Natural killer cell treated with Interleukin-12 subunit alpha and Interleukin-12 subunit beta and Interleukin-15 and Interleukin-18, amount 100 ng/mL, for 72 hours (primary cell): Measurements from ENCODE around the gene AAR2. TPM values are rescaled to one million over a fixed set of nuclear protein-coding genes. Genes with fewer than 3 reads are reported as not detected.
A peak's percentile ranks its signal among the peaks of the same experiment; 100 is the strongest.

Experiments used
- ATAC-seq, 2 donors: fragments of 150-1000 bp; cut with Tn5 transposase in 1 of 2; sonication (Bioruptor Pico), chemical (Tn5 transposase) in 1 of 2; 2 replicates each; pipeline ENCODE4 v1.10.0; 2021
- DNase-seq: peaks from one replicate; pipeline ENCODE4 v3.0.0; 2022; ENCODE audit warnings: low spot score
- H3K27ac Mint-ChIP-seq, 2 donors: 1 replicate in 1 of 2; 2 replicates in 1 of 2; pipeline ENCODE4 v1.8.0; 2022; ENCODE audit warnings: mixed read lengths in 2 of 2, mild to moderate bottlenecking in 1 of 2, moderate library complexity in 1 of 2
- H3K27me3 Mint-ChIP-seq, 2 donors: 1 replicate in 1 of 2; 2 replicates in 1 of 2; pipeline ENCODE4 v1.8.0; 2022; ENCODE audit warnings: mixed read lengths in 2 of 2
- H3K36me3 Mint-ChIP-seq: one replicate; pipeline ENCODE4 v1.8.0; 2022; ENCODE audit warnings: mixed read lengths
- H3K4me1 Mint-ChIP-seq, 2 donors: 1 replicate in 1 of 2; 2 replicates in 1 of 2; pipeline ENCODE4 v1.8.0; 2022; ENCODE audit warnings: low read depth in 2 of 2, mixed read lengths in 2 of 2, mild to moderate bottlenecking in 1 of 2
- H3K4me3 Mint-ChIP-seq: one replicate; pipeline ENCODE4 v1.8.0; 2022; ENCODE audit warnings: mixed read lengths
- H3K9me3 Mint-ChIP-seq: 2 replicates; pipeline ENCODE4 v1.8.0; 2022; ENCODE audit warnings: mixed read lengths
- total RNA-seq, 2 donors: library from RNA; stranded (reverse); gene quantifications; one replicate each; pipeline ENCODE4 v1.2.3, GENCODE V29; 2022

Gene AAR2, protein sequence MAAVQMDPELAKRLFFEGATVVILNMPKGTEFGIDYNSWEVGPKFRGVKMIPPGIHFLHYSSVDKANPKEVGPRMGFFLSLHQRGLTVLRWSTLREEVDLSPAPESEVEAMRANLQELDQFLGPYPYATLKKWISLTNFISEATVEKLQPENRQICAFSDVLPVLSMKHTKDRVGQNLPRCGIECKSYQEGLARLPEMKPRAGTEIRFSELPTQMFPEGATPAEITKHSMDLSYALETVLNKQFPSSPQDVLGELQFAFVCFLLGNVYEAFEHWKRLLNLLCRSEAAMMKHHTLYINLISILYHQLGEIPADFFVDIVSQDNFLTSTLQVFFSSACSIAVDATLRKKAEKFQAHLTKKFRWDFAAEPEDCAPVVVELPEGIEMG
- total RNA-seq = 10 to 100 TPM; 33.3 to 38.0 TPM

DNA sequence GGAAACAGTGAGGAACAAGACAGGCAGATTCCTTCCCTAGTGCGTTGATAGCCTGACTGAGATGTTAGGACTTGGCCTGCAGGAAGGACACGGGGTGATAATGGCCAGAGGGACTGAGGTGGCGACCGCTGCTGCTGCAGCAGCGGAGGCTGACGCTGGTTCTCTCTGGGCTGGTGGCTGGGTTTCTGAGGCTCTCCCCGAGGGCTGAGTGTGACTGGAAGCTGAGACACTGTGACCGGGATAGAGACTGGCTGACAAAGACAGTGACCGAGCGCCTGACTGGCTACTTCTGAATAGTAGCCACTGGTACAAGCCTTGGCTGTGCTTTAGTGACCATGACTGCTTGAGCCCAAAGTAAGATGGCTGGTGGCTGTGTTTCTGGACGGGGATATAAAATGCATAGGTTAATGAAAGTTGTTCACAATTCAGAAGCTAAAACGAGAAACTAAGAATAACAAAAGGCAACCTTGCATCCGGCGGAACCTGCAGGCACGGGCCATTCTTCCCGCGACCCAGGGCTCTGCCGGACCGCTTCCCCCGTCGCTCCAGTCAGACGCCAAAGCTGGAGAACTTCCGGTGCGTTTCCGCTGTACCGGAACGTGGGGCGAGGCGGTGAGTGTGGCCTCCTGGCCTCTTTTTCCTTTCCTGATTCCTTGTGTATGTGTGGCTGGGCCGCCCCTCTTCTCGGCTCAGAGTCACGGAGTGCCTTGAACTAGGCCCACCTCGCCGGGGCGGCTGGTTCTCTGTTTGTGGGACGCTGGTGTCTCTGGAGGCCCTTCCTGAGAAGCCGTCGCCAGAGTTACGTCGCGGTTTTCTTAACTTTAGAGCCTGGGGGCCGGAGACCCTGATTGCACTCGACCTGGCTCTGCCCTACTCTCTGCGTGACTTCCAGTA is at the start of gene AAR2:
TSS of gene AAR2 (plus strand) at position 587 of the 894 bp plus-strand sequence. CDS start 3,391 bp downstream, outside the sequence.
- H3K4me1 Mint-ChIP-seq = peaks cover 19 to 27% of the 10 kb centered on the region in 2 donors
- H3K9me3 Mint-ChIP-seq = no peaks in the 10 kb centered on the region
- H3K4me3 Mint-ChIP-seq = peak within 1 kb of the TSS; percentile 93
- H3K36me3 Mint-ChIP-seq = peaks cover 12% of the 10 kb centered on the region
- H3K27ac Mint-ChIP-seq = peak within 1 kb of the TSS; percentile 87 to 94
- peak; percentile 95 to 97 for ATAC-seq
- peak; percentile 82 for DNase-seq
- peaks cover 4 to 10% of the 10 kb centered on the region in 2 donors for H3K27me3 Mint-ChIP-seq

DNA sequence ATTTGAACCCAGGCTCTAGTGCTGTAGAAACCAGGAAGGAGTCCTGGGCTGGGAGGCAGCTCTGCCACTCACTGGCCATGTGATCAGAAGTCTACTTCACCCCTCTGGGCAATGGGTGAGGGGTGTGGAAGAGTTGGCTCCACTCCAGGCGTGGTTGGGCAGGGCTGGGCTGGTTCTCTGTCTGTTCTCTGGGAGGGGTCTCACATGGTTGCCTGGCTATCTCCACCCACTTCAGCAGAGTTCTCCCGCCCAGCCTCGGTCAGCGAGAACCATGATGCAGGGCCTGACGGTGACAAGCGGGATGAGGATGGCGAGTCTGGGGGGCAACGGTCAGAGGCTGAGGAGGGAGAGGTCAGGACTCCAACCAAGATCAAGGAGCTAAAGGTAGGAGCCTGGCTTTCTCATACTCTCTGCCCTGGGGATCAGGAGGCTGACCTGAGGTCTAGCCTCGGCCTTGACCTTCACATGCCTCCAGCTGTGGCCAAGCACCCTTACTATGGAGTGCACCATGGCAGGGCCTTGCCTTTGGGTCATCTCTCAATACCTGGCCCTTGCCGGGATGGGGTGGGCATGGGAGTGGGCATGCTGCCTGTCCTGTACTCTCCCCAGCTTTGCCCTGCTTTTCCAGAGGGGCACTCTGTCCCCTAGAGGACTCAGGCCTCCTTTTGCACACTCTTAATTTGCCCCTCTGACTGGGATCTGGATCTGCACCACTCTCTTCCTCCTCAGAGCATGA is 42.1 kb upstream of the AAR2 start:
- ATAC-seq (peak in 1 of 2 donors; percentile 20), DNase-seq (no peak)
- H3K4me1 Mint-ChIP-seq = no peaks in the 10 kb centered on the region
- H3K9me3 Mint-ChIP-seq = no peaks in the 10 kb centered on the region
- H3K36me3 Mint-ChIP-seq = no peaks in the 10 kb centered on the region
- H3K27ac Mint-ChIP-seq = no peak overlapping the region
- H3K27me3 Mint-ChIP-seq = peaks cover 3 to 21% of the 10 kb centered on the region in 2 donors
- H3K4me3 Mint-ChIP-seq = no peak overlapping the region

DNA sequence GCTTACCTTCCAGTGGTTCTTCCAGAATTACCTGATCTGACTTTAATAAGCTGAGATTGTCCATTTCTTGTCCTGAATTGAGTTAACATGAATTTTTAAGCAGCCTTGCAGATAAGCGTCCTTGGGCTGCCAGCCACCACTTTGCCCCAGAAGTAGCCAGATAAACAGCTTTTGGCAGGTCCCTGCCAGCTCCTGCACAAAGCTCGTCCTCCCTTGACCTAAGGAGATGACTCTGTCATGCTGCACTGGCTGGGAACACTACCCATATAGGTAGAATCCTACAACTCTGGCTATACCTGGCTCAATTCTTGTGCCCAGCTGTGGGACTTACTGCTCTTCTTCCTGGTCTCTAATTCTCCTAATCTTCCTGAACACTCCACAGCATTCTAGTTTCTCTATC is 39.6 kb upstream of the AAR2 start:
- ATAC-seq (no peak), DNase-seq (no peak)
- Mint-ChIP-seq H3K4me1 (peaks cover 0 to 4% of the 10 kb centered on the region in 2 donors), H3K36me3 (no peaks in the 10 kb centered on the region), H3K4me3 (no peak overlapping the region), H3K9me3 (no peaks in the 10 kb centered on the region), H3K27ac (no peak overlapping the region), H3K27me3 (peaks cover 6 to 21% of the 10 kb centered on the region in 2 donors)

DNA sequence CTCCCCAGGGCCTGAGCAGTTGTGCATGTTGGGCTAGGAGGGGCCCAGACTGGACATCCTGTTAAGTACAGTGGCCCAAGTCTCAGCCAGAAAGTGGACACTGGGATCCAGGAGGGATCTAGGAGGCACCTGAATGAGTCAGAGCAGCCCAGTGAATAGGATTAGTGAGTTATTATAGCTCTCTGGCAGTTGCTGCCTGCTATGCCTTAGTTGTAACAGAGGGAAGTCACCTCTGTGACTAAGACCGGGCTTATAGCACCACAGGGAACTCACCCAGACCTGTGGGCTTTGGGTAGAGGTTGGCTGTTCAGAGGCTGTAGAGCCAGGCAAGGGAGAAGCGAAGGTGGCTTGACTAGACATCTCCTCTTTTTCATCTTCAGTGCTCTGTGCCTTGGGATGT is 39.0 kb upstream of the AAR2 start:
- DNase-seq (no peak), ATAC-seq (no peak)
- H3K4me1 Mint-ChIP-seq = peaks cover 0 to 4% of the 10 kb centered on the region in 2 donors
- H3K4me3 Mint-ChIP-seq = no peak overlapping the region
- H3K9me3 Mint-ChIP-seq = no peaks in the 10 kb centered on the region
- peaks cover 6 to 21% of the 10 kb centered on the region in 2 donors for H3K27me3 Mint-ChIP-seq
- no peaks in the 10 kb centered on the region for H3K36me3 Mint-ChIP-seq
- no peak overlapping the region for H3K27ac Mint-ChIP-seq

DNA sequence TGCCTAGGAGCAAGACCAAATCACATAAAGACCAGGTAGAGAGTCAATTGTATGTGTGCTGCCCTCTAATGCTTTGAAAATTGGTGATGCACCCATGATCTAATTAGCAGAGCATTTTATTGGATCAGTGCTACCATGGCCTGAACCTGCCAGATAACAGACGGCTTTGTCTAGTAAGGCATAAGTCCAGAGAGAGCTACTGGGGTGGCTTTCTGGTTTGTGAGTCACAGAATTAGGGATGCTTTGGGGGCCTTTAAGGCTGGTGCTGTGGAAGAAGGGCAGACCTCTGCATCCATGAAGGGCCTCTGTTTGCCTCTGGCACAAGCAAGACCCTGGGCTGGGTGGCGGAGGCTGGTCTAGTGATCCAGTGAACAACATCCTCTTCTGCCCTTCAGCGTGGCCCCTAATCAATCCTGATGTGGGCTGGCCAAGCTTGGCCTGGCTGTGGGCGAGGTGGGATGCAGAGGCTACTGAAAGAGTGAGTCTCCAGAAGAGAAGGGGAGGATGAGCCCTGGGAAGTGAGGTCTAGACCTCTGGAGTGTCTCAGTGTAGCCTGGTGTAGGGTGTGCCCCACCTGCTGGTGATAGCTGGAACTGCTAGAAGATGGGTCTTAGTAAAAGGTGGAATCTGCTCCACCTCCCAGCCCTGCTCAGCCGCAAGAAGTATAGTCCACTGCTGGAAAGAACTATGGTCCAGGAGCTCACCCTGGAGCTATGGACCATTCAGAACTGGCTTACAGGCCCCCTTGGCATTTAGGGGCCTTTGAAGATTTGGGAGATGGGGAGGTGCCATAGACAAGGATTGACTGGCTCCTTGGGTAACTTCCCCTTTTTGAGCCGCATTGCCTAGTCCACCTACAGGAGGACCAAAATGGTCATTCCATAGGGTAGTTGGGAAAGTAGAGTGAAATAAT is 36.7 kb upstream of the AAR2 start:
- DNase-seq (peak; percentile 81), ATAC-seq (peak; percentile 64 to 67)
- Mint-ChIP-seq H3K27ac (no peak overlapping the region), H3K27me3 (peaks cover 6 to 21% of the 10 kb centered on the region in 2 donors), H3K36me3 (no peaks in the 10 kb centered on the region), H3K9me3 (no peaks in the 10 kb centered on the region), H3K4me1 (peaks cover 5 to 9% of the 10 kb centered on the region in 2 donors), H3K4me3 (no peak overlapping the region)

DNA sequence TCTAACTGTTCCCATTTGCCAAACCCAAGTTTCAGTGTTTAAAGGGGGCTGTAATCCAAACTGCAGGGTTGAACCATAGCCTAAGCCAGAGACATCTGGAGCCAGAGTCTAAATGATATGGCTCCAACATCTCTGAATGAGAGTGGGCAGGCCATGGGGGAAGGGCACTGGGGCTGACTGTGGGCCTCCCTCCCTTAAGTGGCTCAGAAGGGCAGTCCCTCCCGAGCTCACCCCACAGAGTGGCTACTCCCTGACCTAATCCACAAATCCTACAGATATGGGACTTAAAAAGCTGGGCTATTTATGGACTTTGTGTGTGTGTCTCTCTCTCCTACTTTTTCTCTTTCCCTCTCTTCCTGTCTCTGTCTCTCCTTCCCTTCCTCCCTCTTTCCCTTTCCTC is 35.8 kb upstream of the AAR2 start:
- Mint-ChIP-seq H3K27me3 (peaks cover 6 to 16% of the 10 kb centered on the region in 2 donors), H3K27ac (no peak overlapping the region), H3K9me3 (no peaks in the 10 kb centered on the region), H3K4me1 (peaks cover 5 to 9% of the 10 kb centered on the region in 2 donors), H3K36me3 (no peaks in the 10 kb centered on the region), H3K4me3 (no peak overlapping the region)
- ATAC-seq = no peak
- no peak for DNase-seq

DNA sequence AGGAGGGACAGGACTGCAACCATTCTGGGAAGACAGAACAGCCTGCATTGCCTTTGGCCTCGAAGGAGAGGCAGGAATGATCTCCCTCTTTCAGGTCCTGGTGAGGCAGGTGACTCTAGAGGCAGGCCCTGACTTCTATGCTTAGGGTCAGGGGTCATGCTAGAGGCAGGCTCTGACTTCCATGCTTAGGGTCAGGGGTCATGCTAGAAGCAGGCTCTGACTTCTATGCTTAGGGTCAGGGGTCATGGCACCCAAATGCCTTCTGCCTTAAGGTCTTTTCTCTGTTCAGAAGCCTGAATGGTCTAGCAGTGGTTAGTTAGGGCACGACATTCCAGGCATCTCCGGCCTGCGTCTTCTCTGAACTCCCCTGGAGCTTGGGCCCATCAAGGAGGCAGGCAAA is 35.1 kb upstream of the AAR2 start:
- ATAC-seq (no peak), DNase-seq (no peak)
- H3K27me3 Mint-ChIP-seq = peaks cover 3 to 8% of the 10 kb centered on the region in 2 donors
- no peaks in the 10 kb centered on the region for H3K9me3 Mint-ChIP-seq
- H3K27ac Mint-ChIP-seq = no peak overlapping the region
- H3K4me3 Mint-ChIP-seq = no peak overlapping the region
- H3K4me1 Mint-ChIP-seq = peaks cover 5 to 9% of the 10 kb centered on the region in 2 donors
- no peaks in the 10 kb centered on the region for H3K36me3 Mint-ChIP-seq

DNA sequence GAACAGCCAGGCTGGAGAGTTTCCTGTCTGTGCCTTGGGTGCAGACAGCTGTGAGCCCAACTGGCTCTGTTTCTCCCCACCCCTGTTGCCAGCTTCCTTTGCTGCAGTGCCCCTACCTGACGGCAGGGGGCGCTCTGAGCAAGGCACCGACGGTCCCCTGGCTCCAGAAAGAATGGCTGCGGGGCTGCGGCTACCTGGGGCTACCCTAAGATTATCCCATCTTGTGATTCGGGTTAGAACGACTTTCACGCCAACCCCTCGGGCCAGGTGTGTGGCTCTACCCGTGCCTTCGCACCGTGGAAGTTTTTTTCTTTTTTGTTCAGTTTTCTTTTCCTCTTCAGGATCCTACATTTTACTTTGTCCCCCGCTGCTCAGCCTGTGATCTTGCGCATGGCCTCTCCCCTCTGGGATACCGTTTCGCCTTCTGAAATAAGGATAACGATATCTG is 33.4 kb upstream of the AAR2 start:
- DNase-seq (peak; percentile 74), ATAC-seq (peak; percentile 69 to 75)
- Mint-ChIP-seq H3K27ac (no peak overlapping the region), H3K27me3 (peaks cover 0 to 3% of the 10 kb centered on the region in 2 donors), H3K4me1 (peaks cover 5 to 9% of the 10 kb centered on the region in 2 donors), H3K4me3 (no peak overlapping the region), H3K9me3 (no peaks in the 10 kb centered on the region), H3K36me3 (no peaks in the 10 kb centered on the region)

DNA sequence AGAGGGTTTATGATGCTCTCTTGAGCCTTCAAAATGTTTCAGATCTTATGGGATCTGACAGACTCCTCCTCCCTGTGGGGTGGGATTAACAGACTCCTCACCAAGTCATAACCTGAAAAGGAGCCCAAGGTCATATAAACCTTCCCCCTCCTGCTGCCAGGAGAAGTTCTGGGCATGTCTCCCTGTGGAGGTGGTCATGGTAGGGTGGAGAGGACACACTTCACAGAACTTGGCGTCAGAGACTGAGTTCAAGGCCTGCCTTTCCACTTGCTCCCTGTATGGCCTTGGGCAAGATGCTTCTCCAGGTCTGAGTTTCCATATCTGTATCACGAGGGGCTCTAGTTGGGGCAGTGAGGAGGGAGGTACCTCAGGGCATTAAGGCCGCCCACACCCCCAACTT is 32.4 kb upstream of the AAR2 start:
- H3K36me3 Mint-ChIP-seq = no peaks in the 10 kb centered on the region
- H3K4me1 Mint-ChIP-seq = peaks cover 5 to 9% of the 10 kb centered on the region in 2 donors
- no peak for DNase-seq
- no peak overlapping the region for H3K4me3 Mint-ChIP-seq
- no peaks in the 10 kb centered on the region for H3K9me3 Mint-ChIP-seq
- no peak for ATAC-seq
- H3K27ac Mint-ChIP-seq = no peak overlapping the region
- peaks cover 0 to 3% of the 10 kb centered on the region in 2 donors for H3K27me3 Mint-ChIP-seq

DNA sequence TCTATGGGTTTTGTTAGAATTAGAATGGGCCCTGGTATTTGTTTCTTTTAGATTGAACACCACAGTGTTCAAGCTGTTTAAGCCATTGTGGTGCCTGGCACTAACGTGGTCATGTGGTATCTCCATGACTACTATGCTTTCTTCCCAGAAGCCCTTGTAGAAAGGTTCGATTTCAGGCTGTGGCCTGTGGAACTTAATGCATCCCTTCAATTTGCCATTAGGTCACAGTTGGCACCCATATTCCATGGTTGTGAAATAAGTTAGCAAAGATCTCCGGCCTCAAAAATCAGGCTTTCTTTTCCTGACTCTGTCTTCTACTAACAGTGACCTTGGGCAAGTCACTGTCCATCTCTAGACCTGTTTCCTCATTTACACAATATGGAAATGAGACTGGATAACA is 31.3 kb upstream of the AAR2 start:
- Mint-ChIP-seq H3K36me3 (no peaks in the 10 kb centered on the region), H3K27me3 (peaks cover 0 to under 1% of the 10 kb centered on the region in 2 donors), H3K9me3 (no peaks in the 10 kb centered on the region), H3K4me1 (peaks cover 5% of the 10 kb centered on the region in 2 donors), H3K4me3 (no peak overlapping the region), H3K27ac (no peak overlapping the region)
- DNase-seq (no peak), ATAC-seq (no peak)

DNA sequence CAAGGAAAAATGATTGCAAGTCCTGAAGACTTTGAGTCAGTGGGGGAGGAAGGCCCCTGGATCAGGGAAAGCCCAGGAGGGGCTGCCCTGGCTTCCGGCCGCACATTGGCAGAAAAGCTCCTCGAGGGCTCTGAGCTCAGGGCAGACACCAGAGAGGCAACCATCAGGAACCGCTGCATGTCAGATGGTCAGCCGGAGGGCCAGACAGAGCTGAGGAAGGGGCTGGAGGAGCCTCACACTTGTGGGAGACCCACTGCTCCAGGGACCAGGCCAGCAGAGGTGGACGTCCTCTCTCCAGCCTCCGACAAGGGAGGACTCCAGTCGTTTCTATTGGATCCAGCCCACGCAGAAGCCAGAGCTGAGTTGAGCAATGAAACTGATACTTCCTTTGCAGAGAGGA is 30.2 kb upstream of the AAR2 start:
- no peak for DNase-seq

DNA sequence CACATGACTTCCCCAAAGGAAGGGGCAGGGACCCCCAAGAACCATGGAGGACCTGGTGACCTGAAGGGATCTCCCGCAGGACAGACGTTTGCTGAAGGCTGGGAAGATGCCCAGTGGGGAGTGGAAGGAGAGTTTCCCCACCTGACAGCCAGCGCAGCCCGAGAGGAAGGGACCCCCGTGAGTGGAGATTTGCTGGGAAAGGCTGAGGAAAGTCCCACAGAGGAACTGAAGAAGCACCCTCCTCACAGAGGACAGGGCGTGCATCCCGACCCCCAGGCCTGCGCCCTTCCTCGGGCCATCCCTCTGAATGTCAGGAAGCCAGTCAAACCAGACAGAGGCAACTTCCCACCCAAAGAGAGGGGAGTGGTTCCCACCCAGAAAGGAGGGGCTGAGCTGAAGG is 29.6 kb upstream of the AAR2 start:
- Mint-ChIP-seq H3K27me3 (no peaks in the 10 kb centered on the region), H3K9me3 (no peaks in the 10 kb centered on the region), H3K36me3 (no peaks in the 10 kb centered on the region), H3K4me1 (peaks cover 5% of the 10 kb centered on the region in 2 donors), H3K4me3 (no peak overlapping the region), H3K27ac (no peak overlapping the region)
- DNase-seq (no peak), ATAC-seq (no peak)

More for the DNA sequence above, 30.2 kb upstream of the AAR2 start:
- no peak overlapping the region for H3K4me3 Mint-ChIP-seq
- ATAC-seq = no peak
- H3K27ac Mint-ChIP-seq = no peak overlapping the region
- no peaks in the 10 kb centered on the region for H3K9me3 Mint-ChIP-seq
- no peaks in the 10 kb centered on the region for H3K27me3 Mint-ChIP-seq
- H3K4me1 Mint-ChIP-seq = peaks cover 5% of the 10 kb centered on the region in 2 donors
- H3K36me3 Mint-ChIP-seq = no peaks in the 10 kb centered on the region
